Stimulated activated CD4-positive, alpha-beta T cell treated with anti-CD3 and anti-CD28 coated beads, Interleukin-4, amount 100 ng/mL, for 1 hour (primary cell): Measurements from ENCODE around the gene PAQR3.

Experiments used
- DNase-seq: peaks from one replicate; pipeline ENCODE4 v3.0.0-alpha.2; 2020

The PAQR3 gene, protein sequence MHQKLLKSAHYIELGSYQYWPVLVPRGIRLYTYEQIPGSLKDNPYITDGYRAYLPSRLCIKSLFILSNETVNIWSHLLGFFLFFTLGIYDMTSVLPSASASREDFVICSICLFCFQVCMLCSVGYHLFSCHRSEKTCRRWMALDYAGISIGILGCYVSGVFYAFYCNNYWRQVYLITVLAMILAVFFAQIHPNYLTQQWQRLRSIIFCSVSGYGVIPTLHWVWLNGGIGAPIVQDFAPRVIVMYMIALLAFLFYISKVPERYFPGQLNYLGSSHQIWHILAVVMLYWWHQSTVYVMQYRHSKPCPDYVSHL

DNA sequence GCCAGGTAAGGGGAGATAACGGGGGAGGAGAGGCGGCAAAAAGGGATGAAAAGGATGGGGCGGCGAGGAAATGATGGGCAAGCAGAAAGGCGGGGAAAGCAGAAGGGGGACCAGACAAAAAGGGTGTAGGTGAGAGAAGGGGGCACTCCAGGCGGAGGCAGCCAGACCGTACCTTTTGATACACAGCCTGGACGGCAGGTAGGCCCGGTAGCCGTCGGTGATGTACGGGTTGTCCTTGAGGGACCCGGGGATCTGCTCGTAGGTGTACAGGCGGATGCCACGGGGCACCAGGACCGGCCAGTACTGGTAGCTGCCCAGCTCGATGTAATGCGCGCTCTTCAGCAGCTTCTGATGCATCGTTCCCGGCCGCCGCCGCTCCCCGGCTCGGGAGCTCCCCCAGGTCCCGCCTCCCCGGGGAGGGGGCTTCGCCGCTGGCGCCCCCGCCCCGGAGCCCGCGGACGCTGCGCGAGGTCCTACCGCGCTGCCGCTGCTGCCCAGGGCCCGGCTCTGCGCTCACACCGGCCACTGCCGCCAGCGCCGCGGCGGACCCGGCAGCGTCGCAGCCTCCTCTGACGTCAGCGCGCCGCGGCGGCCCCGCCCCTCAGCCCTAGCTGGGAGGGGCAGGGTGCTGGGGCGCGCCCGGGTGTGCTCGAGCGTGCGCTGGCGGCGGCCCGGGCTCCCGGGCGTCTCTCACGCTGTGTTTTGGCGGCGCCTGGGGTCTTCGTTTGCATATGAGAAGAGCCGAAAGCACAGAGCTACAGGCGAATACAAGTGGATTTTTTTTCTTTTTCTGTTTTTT, at the start of gene PAQR3:
PAQR3 (minus strand) TSS at position 571 of the 799 bp plus-strand sequence; CDS start at position 357, 214 bp downstream.
- peak; percentile 88 for DNase-seq

DNA sequence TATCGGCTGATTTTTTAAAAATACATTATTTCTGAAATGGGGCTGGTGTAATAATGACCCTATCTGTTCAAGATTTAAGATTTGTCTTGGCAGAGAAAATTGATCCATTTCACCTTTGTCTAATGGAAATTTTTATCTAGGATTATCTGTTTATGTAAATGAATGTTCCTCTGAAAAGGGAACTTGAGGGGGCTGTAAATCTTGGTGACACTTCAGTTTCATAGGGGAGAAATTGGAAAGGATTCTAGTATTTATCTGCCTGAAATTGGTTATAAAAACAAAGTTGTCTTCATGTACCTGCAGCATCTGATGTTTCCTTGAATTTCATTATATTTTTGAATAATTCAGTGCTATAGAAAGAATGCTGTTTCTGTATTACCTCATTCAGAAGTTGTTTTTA, 48.4 kb upstream of the PAQR3 start:
- no peak for DNase-seq

DNA sequence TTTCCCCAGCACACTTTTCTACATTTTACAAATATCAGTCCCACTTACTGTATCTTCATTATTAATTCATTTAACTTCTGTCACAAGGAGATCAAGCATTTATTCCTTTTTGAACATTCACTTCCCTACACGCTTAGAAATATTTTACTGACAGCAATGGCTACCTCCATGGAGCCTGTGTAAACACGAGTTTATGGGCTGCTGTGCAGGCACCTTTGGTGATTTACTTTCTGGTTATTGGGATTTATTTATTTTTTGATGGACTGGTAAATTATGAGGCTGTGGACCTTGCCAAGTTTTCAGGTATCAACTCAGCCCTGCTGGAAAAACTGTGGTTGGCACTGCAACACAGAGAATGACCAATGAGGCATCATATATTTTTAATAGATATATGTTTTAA, 45.4 kb upstream of the PAQR3 start:
- no peak for DNase-seq

GRCh38 chr4:78975865-78976264, 36.6 kb upstream of the PAQR3 start:
- DNase-seq: no peak

DNA sequence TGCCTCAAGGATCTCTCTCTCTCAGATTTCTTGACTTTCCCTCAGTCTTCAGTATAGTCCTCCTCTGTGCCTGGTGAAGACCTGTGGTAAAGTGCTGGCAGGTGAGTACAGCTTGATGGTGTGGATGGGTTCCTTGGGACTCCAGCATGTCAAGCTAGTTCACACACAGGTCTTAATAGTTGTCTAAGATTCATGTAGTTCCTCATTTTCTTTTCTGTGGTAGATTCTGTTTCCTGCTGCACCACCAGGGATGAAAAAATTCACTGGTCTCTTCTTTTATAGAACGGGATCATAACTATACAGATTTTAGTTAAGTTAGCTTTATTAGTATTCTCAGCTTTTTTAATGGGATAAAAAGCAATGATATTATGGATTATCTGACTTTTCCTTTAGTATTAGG, 32.5 kb upstream of the PAQR3 start:
- DNase-seq: no peak

DNA sequence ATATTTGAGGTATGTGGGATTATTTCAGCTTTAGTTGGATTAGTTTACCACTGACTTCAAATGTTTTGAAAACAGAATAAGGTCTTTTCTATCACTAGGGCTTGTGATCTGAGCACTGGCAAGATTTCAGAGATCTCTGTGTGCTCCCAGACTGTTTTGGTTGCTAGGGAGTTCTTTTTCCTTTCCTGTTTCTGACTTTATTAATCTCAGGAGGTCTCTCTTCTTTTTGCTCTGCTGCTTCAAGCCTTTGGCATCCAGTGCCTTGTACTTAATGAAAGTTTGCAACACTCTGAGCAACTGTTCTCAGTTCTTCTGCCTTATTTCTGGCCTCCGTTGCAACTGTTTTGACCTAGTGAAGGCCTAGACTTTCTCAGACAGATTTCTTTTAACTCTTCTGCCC, 32.1 kb upstream of the PAQR3 start:
- no peak for DNase-seq

- DNase-seq: no peak
Observed at GRCh38 chr4:78962597-78963115, 23.4 kb upstream of the PAQR3 start.

GRCh38 chr4:78960926-78961325, 21.7 kb upstream of the PAQR3 start:
- DNase-seq: no peak

GRCh38 chr4:78956975-78957374, 17.7 kb upstream of the PAQR3 start:
- no peak for DNase-seq

- DNase-seq: no peak
Observed at GRCh38 chr4:78953769-78954666, 14.8 kb upstream of the PAQR3 start.

DNA sequence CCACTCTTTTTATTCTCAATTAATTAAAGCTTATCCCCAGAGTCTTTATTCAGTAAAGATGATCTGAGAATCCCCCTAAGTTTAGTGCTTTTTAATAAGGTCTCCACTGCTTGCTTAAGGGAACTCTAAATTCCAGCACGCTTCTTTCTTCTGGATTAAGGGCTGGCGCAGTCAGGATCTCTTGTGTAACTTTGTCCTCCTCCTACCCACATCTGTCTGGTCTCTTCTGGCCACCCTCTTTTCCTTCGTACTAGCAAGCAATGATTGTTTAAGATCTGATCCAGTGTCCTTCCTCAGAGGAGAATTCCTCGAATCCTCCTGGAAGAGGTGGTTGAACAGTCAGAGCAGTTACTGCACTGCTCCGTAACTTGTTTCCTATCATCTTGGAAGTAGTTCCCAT, 14.0 kb upstream of the PAQR3 start:
- DNase-seq: no peak

- DNase-seq: no peak
Observed at GRCh38 chr4:78951862-78952472, 12.7 kb upstream of the PAQR3 start.

DNA sequence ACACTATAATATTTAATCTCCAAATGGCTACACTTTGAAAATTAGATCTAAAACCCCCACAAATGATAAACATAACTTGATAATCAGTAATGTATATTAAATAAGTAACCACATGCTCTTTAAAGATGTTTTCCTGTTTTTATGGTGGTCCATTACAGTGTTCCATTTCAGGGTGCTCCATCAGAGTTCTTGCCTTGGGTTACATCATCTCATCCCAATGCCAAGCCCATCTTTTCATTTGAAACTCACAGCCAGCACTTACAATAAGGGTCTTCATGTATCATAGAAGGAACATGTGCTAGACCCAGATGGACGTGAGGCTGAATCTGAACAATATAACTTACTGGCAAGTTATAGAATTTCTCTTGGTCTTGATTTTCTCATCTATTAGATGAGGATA, 10.5 kb upstream of the PAQR3 start:
- DNase-seq: no peak

DNA sequence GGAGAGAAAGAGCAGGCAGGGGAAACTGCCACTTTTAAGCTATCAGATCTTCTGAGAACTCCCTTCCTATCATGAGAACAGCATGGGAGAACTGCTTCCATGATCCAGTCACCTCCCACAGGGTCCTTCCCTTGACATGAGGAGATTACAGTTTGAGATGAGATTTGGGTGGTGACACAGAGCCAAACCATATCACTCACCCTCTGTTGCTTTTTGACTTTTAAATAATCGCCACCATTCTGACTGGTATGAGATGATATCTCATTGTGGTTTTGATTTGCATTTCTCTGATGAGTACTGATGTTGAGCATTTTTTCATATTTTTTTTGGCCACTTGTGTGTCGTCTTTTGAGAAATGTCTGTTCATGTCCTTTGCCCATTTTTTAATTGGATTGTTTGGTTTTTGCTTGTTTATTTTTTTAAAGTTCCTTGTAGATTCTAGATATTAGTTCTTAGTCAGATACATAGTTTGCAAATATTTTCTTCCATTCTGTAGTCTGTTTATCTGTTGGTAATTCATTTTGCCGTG, 6.5 kb upstream of the PAQR3 start:
- DNase-seq: no peak

DNA sequence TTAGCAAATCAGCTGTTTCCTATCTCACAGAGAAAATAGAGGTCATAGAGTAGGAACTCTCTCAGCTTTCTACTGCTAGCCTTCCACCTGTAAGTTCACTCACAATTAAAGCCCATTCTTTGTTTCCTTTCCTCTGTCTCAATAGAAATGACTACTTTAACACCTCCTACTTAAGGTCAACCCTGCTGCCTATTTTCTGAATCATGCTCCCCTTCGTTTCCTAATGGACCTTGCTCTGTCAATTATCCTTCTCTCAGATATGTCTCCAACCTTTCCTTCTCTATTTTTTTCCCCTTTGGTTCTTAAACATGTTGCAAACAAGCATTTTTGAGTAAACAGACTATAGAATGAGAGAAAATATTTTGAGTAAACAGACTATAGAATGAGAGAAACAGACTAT, 5.1 kb upstream of the PAQR3 start:
- no peak for DNase-seq

- no peak for DNase-seq
Observed at GRCh38 chr4:78940752-78941151, 1.5 kb upstream of the PAQR3 start.

- no peak for DNase-seq
Observed at GRCh38 chr4:78939667-78940008, 400 bp upstream of the PAQR3 start.

- no peak for DNase-seq
Observed at GRCh38 chr4:78938474-78938867, 767 bp downstream of the PAQR3 start.

- DNase-seq: no peak
Observed at GRCh38 chr4:78937837-78938236, 1.4 kb downstream of the PAQR3 start.

DNA sequence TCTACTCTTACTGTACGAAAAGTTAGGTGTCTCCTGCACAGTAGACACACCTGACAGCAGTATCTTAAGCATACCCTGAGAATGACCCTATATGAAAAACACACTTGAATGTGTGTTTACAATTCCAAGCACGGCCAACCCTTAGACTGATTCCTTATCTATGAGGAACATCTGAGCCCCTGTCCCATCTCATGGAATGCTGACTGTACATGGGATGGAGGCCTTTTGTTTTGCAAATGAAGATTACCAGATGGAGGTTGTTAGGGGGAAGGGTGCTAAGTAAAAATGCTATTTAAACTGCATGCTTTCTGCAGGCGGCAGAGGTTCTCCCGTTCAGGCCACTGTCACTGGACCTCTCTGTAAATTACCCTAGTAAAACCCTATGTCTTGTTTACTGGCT, 2.2 kb downstream of the PAQR3 start:
- no peak for DNase-seq

DNA sequence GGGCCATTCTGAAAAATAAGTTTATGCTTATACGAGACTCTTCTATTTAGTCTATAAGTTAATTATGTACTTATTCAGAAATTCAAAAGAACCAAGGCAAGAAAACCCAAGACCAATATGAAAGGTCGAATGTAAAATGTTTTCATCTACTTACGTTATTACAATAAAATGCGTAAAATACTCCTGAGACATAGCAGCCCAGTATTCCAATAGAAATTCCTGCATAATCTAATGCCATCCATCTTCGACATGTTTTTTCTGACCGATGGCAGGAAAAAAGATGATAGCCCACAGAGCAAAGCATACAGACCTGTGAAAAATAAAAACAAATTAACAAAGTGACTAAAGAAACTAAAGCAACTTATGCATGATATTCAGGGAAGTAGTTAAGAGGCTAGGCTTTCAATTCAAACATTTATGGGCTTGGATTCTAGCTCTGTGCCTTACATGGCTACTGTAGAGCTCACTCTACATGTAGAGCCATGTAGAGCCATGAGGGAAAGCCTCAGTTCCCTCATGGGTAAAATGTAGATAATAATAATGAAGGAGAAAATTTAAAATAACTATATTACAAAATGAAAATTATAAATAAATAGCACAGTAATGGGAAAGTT, 9.1 kb downstream of the PAQR3 start:
- no peak for DNase-seq

DNA sequence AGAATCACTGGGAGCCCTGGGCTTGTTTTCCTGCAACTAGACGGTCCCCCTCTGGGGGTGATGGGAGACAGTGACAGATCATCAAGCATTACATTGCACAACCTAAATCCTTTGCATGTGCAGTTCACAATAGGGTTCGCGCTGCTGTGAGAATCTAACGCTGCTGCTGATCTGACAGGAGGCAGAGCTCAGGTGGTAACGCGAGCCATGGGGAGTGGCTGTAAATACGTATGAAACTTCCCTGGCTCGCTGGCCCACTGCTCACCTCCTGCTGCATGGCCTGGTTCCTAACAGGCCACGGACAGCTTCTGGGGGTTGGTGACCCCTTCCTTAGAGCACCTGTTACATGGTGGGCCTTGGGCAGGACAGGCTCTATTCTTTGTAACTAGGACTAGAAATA, 10.4 kb downstream of the PAQR3 start:
- no peak for DNase-seq
